ENCODE data around the gene MZT2B. TPM values are rescaled to one million over a fixed set of nuclear protein-coding genes. Genes with fewer than 3 reads are reported as not detected.
"Not testable (repeated sequence)": the region's sequence is repeated elsewhere in the genome, so short reads cannot be mapped to it uniquely, and the experiment has no call there.

The MZT2B gene
- total and polyA plus RNA-seq, 2 of the 4 experiments (the other 2 are of a cell fraction): 24.9 to 115 TPM

DNA sequence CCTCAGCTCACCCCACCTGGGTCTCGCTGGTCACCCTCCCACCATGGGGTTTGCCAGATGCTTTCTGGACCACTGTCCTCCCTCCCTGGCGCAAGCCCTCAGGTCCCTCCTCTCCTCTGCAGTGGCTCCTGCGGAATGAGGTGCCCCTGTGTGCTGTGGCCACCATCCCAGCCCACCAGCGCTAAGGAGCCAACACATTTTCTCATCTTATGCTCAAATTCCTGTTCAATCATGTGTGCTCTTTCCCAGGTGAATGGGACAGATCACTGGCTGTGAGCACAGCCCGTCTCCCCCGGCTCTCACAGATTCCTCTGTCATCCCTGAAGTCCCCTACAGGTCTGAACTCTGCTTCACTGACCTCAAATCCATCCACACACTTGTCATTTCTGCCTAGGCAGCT lies 21.9 kb upstream of the MZT2B start:
- Histone ChIP-seq H2BK20ac (ENCODE audit: low read depth, low read length) (no peak overlapping the region), H2BK5ac (ENCODE audit: low read depth, low read length, poor library complexity, severe bottlenecking) (no peak overlapping the region), H3K4me1 (ENCODE audit: control insufficient read depth, insufficient read depth, low read length) (no peaks in the 10 kb centered on the region), H2AFZ (replicated peaks; ENCODE audit: low read length, poor library complexity) (no peak overlapping the region), H3K4me3 (ENCODE audit: insufficient read depth, low read depth, low read length) (no peak overlapping the region), H2AK5ac (ENCODE audit: low read depth, low read length) (no peak overlapping the region), H3K23ac (ENCODE audit: low read depth, low read length) (no peak overlapping the region), H2BK120ac (ENCODE audit: low read depth, low read length) (no peak overlapping the region), H3K9ac (ENCODE audit: low read depth, low read length) (no peak overlapping the region), H3K9me1 (ENCODE audit: insufficient read depth, low read length) (no peaks in the 10 kb centered on the region), H3K9me3 (ENCODE audit: control insufficient read depth, insufficient read depth, low read length) (no peaks in the 10 kb centered on the region), H3K27ac (ENCODE audit: insufficient read depth, low read length) (no peak overlapping the region), H2BK15ac (ENCODE audit: low read depth, low read length) (no peak overlapping the region), H3K18ac (ENCODE audit: low read depth, low read length) (no peak overlapping the region), H3K4me2 (ENCODE audit: low read depth, low read length) (no peak overlapping the region), H4K20me1 (ENCODE audit: insufficient read depth, low read length) (no peaks in the 10 kb centered on the region), H4K5ac (ENCODE audit: low read depth, low read length) (no peak overlapping the region), H4K91ac (ENCODE audit: insufficient read depth, low read depth, low read length) (no peak overlapping the region), H3K56ac (ENCODE audit: extremely low read depth, insufficient read depth, low read length) (no peak overlapping the region), H3K36me3 (ENCODE audit: control insufficient read depth, insufficient read depth, low read length) (peaks cover 28% of the 10 kb centered on the region), H4K8ac (ENCODE audit: low read depth in 2 of 2, low read length in 2 of 2) (no peak overlapping the region), H3K14ac (replicated peaks; ENCODE audit: low read depth, low read length) (no peak overlapping the region), H3K27me3 (ENCODE audit: control insufficient read depth, insufficient read depth, low read length) (no peaks in the 10 kb centered on the region), H2AK9ac (replicated peaks; ENCODE audit: low read depth, low read length, poor library complexity) (no peak overlapping the region), H3K79me1 (ENCODE audit: low read depth in 1 of 2, low read length in 2 of 2) (no peaks in the 10 kb centered on the region), H3K4ac (ENCODE audit: low read depth, low read length) (no peak overlapping the region)
- no peak for DNase-seq
- WGBS, 2 experiments (ENCODE audit: extremely low coverage in 2 of 2, insufficient read length in 1 of 2): 97% methylated on average over 4 of the region's 6 CpGs; no CpG with 5 or more reads in 1 of the 2 experiments
- in situ Hi-C loops (cut with MboI; ENCODE audit: low sequenced_read_pairs): loop anchor here (25.0 kb wide), 1 partner anchor 1352 kb away; no protein-coding TSS in a partner anchor
- no peak for TF ChIP-seq NFE2L2 (IDR thresholded peaks at IDR 0.05; ENCODE audit: low read depth, low read length)
- no peak for TF ChIP-seq RFX5 (IDR thresholded peaks at IDR 0.05; ENCODE audit: low read depth, low read length)
- TF ChIP-seq, protein P1, sequence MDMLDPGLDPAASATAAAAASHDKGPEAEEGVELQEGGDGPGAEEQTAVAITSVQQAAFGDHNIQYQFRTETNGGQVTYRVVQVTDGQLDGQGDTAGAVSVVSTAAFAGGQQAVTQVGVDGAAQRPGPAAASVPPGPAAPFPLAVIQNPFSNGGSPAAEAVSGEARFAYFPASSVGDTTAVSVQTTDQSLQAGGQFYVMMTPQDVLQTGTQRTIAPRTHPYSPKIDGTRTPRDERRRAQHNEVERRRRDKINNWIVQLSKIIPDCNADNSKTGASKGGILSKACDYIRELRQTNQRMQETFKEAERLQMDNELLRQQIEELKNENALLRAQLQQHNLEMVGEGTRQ (IDR thresholded peaks at IDR 0.05; ENCODE audit: low read depth, low read length): no peak
- ChIA-PET CTCF (no interaction called here), POLR2A (ENCODE audit: unreplicated experiment) (no interaction called here)
- no TSS peak for BruUV-seq (replicated peaks)
- ATAC-seq (ENCODE audit: low read depth): no peak
- dilution Hi-C loops (cut with HindIII; ENCODE audit: low sequenced_read_pairs, unreplicated experiment): no loop called here
- intact Hi-C loops (cut with micrococcal nuclease): no loop called here

GRCh38 chr2:130160838-130161705 lies 21.0 kb upstream of the MZT2B start:
- H3K4me1 ChIP-seq (ENCODE audit: control insufficient read depth, insufficient read depth, low read length); CTCF ChIA-PET; H2AFZ ChIP-seq (replicated peaks; ENCODE audit: low read length, poor library complexity); H4K91ac ChIP-seq (ENCODE audit: insufficient read depth, low read depth, low read length); POLR2A ChIA-PET (ENCODE audit: unreplicated experiment); dilution Hi-C loops (cut with HindIII; ENCODE audit: low sequenced_read_pairs, unreplicated experiment); H3K27ac ChIP-seq (ENCODE audit: insufficient read depth, low read length); H4K8ac ChIP-seq (ENCODE audit: low read depth in 2 of 2, low read length in 2 of 2); H4K5ac ChIP-seq (ENCODE audit: low read depth, low read length); H3K4ac ChIP-seq (ENCODE audit: low read depth, low read length); H3K4me3 ChIP-seq (ENCODE audit: insufficient read depth, low read depth, low read length); DNase-seq; H2AK5ac ChIP-seq (ENCODE audit: low read depth, low read length); BruUV-seq (replicated peaks); H3K14ac ChIP-seq (replicated peaks; ENCODE audit: low read depth, low read length); H3K9ac ChIP-seq (ENCODE audit: low read depth, low read length); H3K79me1 ChIP-seq (ENCODE audit: low read depth in 1 of 2, low read length in 2 of 2); H3K23ac ChIP-seq (ENCODE audit: low read depth, low read length); H2BK5ac ChIP-seq (ENCODE audit: low read depth, low read length, poor library complexity, severe bottlenecking); H2BK120ac ChIP-seq (ENCODE audit: low read depth, low read length); H3K27me3 ChIP-seq (ENCODE audit: control insufficient read depth, insufficient read depth, low read length); intact Hi-C loops (cut with micrococcal nuclease); H3K9me1 ChIP-seq (ENCODE audit: insufficient read depth, low read length); H3K9me3 ChIP-seq (ENCODE audit: control insufficient read depth, insufficient read depth, low read length); H2BK20ac ChIP-seq (ENCODE audit: low read depth, low read length); H2BK15ac ChIP-seq (ENCODE audit: low read depth, low read length); H4K20me1 ChIP-seq (ENCODE audit: insufficient read depth, low read length); H3K18ac ChIP-seq (ENCODE audit: low read depth, low read length); H3K4me2 ChIP-seq (ENCODE audit: low read depth, low read length); H2AK9ac ChIP-seq (replicated peaks; ENCODE audit: low read depth, low read length, poor library complexity); H3K56ac ChIP-seq (ENCODE audit: extremely low read depth, insufficient read depth, low read length): not testable (repeated sequence)
- in situ Hi-C loops (cut with MboI; ENCODE audit: low sequenced_read_pairs): loop anchor here (25.0 kb wide), 1 partner anchor 1351 kb away; no protein-coding TSS in a partner anchor
- ATAC-seq (ENCODE audit: low read depth): peak; percentile 30; the same call in 1 of the 2 replicates
- H3K36me3 ChIP-seq (ENCODE audit: control insufficient read depth, insufficient read depth, low read length): peaks cover 34% of the 10 kb centered on the region
- 80% methylated on average over 1 of the region's 25 CpGs; no CpG with 5 or more reads in 1 of the 2 experiments for whole genome bisulfite sequencing, 2 experiments (ENCODE audit: extremely low coverage in 2 of 2, insufficient read length in 1 of 2)

Data from IMR-90 (cell line).